ENCODE results near the gene GREM1.

- TF ChIP-seq POLR2AphosphoS5 (IDR thresholded peaks at IDR 0.05; ENCODE audit: low read depth, low read length) = no peak
- no peak for TF ChIP-seq REST (IDR thresholded peaks at IDR 0.05; ENCODE audit: low read depth, low read length)
- TF ChIP-seq CTCF (IDR thresholded peaks at IDR 0.05) = no peak
- no peak for TF ChIP-seq CHD2 (IDR thresholded peaks at IDR 0.05; ENCODE audit: low read length, partially characterized antibody)
- TF ChIP-seq GABPA (IDR thresholded peaks at IDR 0.05; ENCODE audit: low read depth) = no peak
These were observed 3.8 kb downstream of the GREM1 start for GRCh38 chr15:32721596-32721995.

All from SK-N-SH (cell line).